GM12878 (cell line): ENCODE data around the gene TNIP1. TPM values are rescaled to one million over a fixed set of nuclear protein-coding genes. Genes with fewer than 3 reads are reported as not detected.

ENCODE experiments used
- ATAC-seq: fragments of 200-7000 bp; cut with Tn5 transposase; 3 replicates; pipeline ENCODE4 v1.9.1; 2020; ENCODE audit warnings: mild to moderate bottlenecking, moderate library complexity
- BruUV-seq: library from RNA; stranded (reverse); fragments of 400-500 nt; replicated peaks from 2 replicates; lab custom pipeline; 2021; lab: Mats Ljungman, UMichigan
- CTCF ChIA-PET: fragments of 300-600 bp; sonication (Branson Sonifier 250); formaldehyde crosslinking; extraction: SDS; loops from one replicate; lab custom pipeline; 2021; ENCODE audit warnings: inconsistent platforms; lab: Yijun Ruan, JAX
- POLR2A ChIA-PET: fragments of 350-600 bp; formaldehyde crosslinking; extraction: SDS; loops from one replicate; lab custom pipeline; 2021; ENCODE audit warnings: inconsistent platforms; lab: Charles Lee
- RAD21 ChIA-PET: fragments of 300-600 bp; sonication (Branson Sonifier 250); formaldehyde crosslinking; loops from one replicate; lab custom pipeline; 2023; ENCODE audit warnings: antibody characterized with exemption; ENCODE audit not compliant: unreplicated experiment; lab: Charles Lee
- SMC1A ChIA-PET: fragments of 300-600 bp; sonication (Branson Sonifier 250); formaldehyde crosslinking; loops from one replicate; lab custom pipeline; 2023; ENCODE audit not compliant: unreplicated experiment, uncharacterized antibody; lab: Charles Lee
- DNase-seq: peaks from one replicate; pipeline ENCODE4 v3.0.0-alpha.2; 2011; ENCODE audit warnings: low read depth, low spot score
- FAIRE-seq: peaks from 3 replicates; lab custom pipeline; 2011; peaks lifted over from hg19 to GRCh38; lab: Jason Lieb, UNC
- H2AFZ ChIP-seq: 2 replicates; pipeline ENCODE4 v1.6.0; 2011; ENCODE audit warnings: low read depth, low read length, control low read depth; ENCODE audit not compliant: control insufficient read depth
- H3K27ac ChIP-seq: 2 replicates; pipeline ENCODE4 v1.5.1; 2011; ENCODE audit warnings: control low read depth; ENCODE audit not compliant: control insufficient read depth, insufficient read depth
- H3K27me3 ChIP-seq, 2 experiments: replicated peaks in 1 of 2; 2 replicates each; pipeline versions ENCODE4 v1.6.0 to v1.6.1; 2011; ENCODE audit warnings: low read length in 1 of 2; ENCODE audit not compliant: control insufficient read depth in 2 of 2, insufficient read depth in 2 of 2
- H3K36me3 ChIP-seq, 2 experiments: 2 replicates each; pipeline ENCODE4 v1.5.1; 2011; ENCODE audit warnings: low read length in 1 of 2; ENCODE audit not compliant: control insufficient read depth in 2 of 2, insufficient read depth in 2 of 2
- H3K4me1 ChIP-seq: 2 replicates; pipeline ENCODE4 v1.6.1; 2011; ENCODE audit warnings: mild to moderate bottlenecking, low read length, moderate library complexity, mixed read lengths; ENCODE audit not compliant: control insufficient read depth, insufficient read depth
- H3K4me2 ChIP-seq: 2 replicates; pipeline ENCODE4 v1.6.0; 2011; ENCODE audit warnings: control low read depth; ENCODE audit not compliant: control insufficient read depth, insufficient read depth
- H3K4me3 ChIP-seq: fragments of 200-600 bp; sonication (generic); 2 replicates; pipeline ENCODE4 v1.5.1; 2016
- H3K79me2 ChIP-seq: 2 replicates; pipeline ENCODE4 v1.6.0; 2011; ENCODE audit warnings: low read length; ENCODE audit not compliant: control insufficient read depth, insufficient read depth
- H3K9ac ChIP-seq: 2 replicates; pipeline ENCODE4 v1.8.0; 2011; ENCODE audit warnings: low read length, control low read depth, mixed read lengths; ENCODE audit not compliant: control insufficient read depth, insufficient read depth
- H3K9me3 ChIP-seq: replicated peaks from 3 replicates; pipeline ENCODE4 v1.5.1; 2011; ENCODE audit warnings: mild to moderate bottlenecking, low read length; ENCODE audit not compliant: control insufficient read depth, insufficient read depth
- H4K20me1 ChIP-seq: 2 replicates; pipeline ENCODE4 v1.6.0; 2011; ENCODE audit not compliant: control insufficient read depth, insufficient read depth
- BHLHE40 ChIP-seq, 2 experiments: fragments of 450-650 bp in 1 of 2; IDR thresholded peaks; 2 replicates each; pipeline ENCODE4 v1.6.1; 2011 to 2017; ENCODE audit warnings: low read depth in 2 of 2, borderline replicate concordance in 1 of 2, improper control_type of control experiment in 1 of 2, low read length in 1 of 2, mild to moderate bottlenecking in 1 of 2
- CBFB ChIP-seq: IDR thresholded peaks from 2 replicates; pipeline ENCODE4 v1.6.1; 2016; ENCODE audit warnings: antibody characterized with exemption, low read depth
- CBX5 ChIP-seq: sonication (generic); IDR thresholded peaks from 2 replicates; pipeline ENCODE4 v1.6.1; 2016; ENCODE audit warnings: low read depth, moderate library complexity, mild to moderate bottlenecking, inconsistent platforms
- CHD1 ChIP-seq: IDR thresholded peaks from 2 replicates; pipeline ENCODE4 v1.6.1; 2012; ENCODE audit warnings: low read depth, low read length, improper control_type of control experiment
- EED ChIP-seq: sonication (generic); IDR thresholded peaks from 2 replicates; pipeline ENCODE4 v1.6.1; 2016; ENCODE audit warnings: antibody characterized with exemption, low read depth
- HDGF ChIP-seq: fragments of 450-650 bp; IDR thresholded peaks from 2 replicates; pipeline ENCODE4 v1.6.1; 2016; ENCODE audit warnings: antibody characterized with exemption
- JUNB ChIP-seq: IDR thresholded peaks from 2 replicates; pipeline ENCODE4 v1.6.1; 2016; ENCODE audit warnings: antibody characterized with exemption, mild to moderate bottlenecking
- KDM1A ChIP-seq: fragments of 200-600 bp; sonication (generic); IDR thresholded peaks from 2 replicates; pipeline ENCODE4 v1.6.1; 2016; ENCODE audit warnings: borderline replicate concordance
- PAX5 ChIP-seq: IDR thresholded peaks from 2 replicates; pipeline ENCODE4 v1.6.1; 2011; ENCODE audit warnings: low read depth, low read length, borderline replicate concordance
- POLR2AphosphoS2 ChIP-seq: IDR thresholded peaks from 2 replicates; pipeline ENCODE4 v1.6.1; 2011; ENCODE audit warnings: low read depth, mild to moderate bottlenecking, low read length, improper control_type of control experiment, moderate library complexity
- SIX5 ChIP-seq: IDR thresholded peaks from 2 replicates; pipeline ENCODE4 v1.6.1; 2011; ENCODE audit warnings: mild to moderate bottlenecking, low read depth, low read length, moderate library complexity; ENCODE audit not compliant: severe bottlenecking
- TBL1XR1 ChIP-seq: IDR thresholded peaks from 2 replicates; pipeline ENCODE4 v1.6.1; 2012; ENCODE audit warnings: low read depth, low read length, improper control_type of control experiment
- WGBS: methylation state at CpG from one replicate; pipeline ENCODE4 v1.1.6; 2016; ENCODE audit warnings: low lambda C conversion rate; ENCODE audit not compliant: insufficient replicate concordance, insufficient coverage; ENCODE audit errors: missing lambda C conversion rate; 5-methylcytosine and 5-hydroxymethylcytosine counted together
- in situ Hi-C: fragments of 300-500 bp; cut with MboI; formaldehyde crosslinking; loops from 9 replicates; pipeline ENCODE4 v1.14.3; 2018; ENCODE audit warnings: mixed read lengths
- intact Hi-C: fragments of 100-400 bp; cut with micrococcal nuclease; formaldehyde crosslinking; loops from one replicate; pipeline ENCODE4 v1.14.2; 2022; ENCODE audit not compliant: unreplicated experiment
- polyA plus RNA-seq, 11 experiments: library from polyadenylated mRNA; depleted of rRNA in 4 of 11; unstranded in 6 of 11; stranded (reverse) in 5 of 11; fragments of >200 nt; fragmentation: Nextera tagmentation in 4 of 11; fragmentation: Illumina TruSeq in 1 of 11; extraction: Ambion mirVana in 4 of 11; extraction: Trizol in 1 of 11; gene quantifications; 1 replicate in 1 of 11; 2 replicates in 10 of 11; pipeline versions ENCODE4 v1.2.1 to v1.2.3, GENCODE V29; 2011 to 2016; ENCODE audit warnings: inconsistent platforms in 2 of 11, missing spikeins in 2 of 11, low read depth in 1 of 11
- total RNA-seq, 4 experiments: library from RNA; depleted of rRNA in 3 of 4; stranded (reverse); fragments of >200 nt in 3 of 4; fragmentation: Illumina TruSeq in 1 of 4; extraction: Trizol in 1 of 4; gene quantifications; 2 replicates each; pipeline versions ENCODE4 v1.2.1 to v1.2.3, GENCODE V29; 2013 to 2021
- TF ChIP-seq, protein P1 (sequence below): IDR thresholded peaks from 2 replicates; pipeline ENCODE4 v1.6.1; 2011; ENCODE audit warnings: borderline replicate concordance, low read depth, mild to moderate bottlenecking, moderate library complexity, mixed read lengths, low read length; ENCODE audit not compliant: insufficient read depth; ENCODE audit errors: extremely low read length
- TF ChIP-seq, protein P2 (sequence below): fragments of 450-650 bp; IDR thresholded peaks from 2 replicates; pipeline ENCODE4 v1.6.1; 2017; ENCODE audit warnings: antibody characterized with exemption, mild to moderate bottlenecking, moderate library complexity
- TF ChIP-seq, protein P3 (sequence below): fragments of 450-650 bp; IDR thresholded peaks from 2 replicates; pipeline ENCODE4 v1.6.1; 2016; ENCODE audit warnings: mild to moderate bottlenecking, moderate library complexity, borderline replicate concordance
- TF ChIP-seq, protein P4 (sequence below): fragments of 450-650 bp; IDR thresholded peaks from 2 replicates; pipeline ENCODE4 v1.6.1; 2017; ENCODE audit warnings: borderline replicate concordance

The TNIP1 gene
- total and polyA plus RNA-seq, 10 of the 15 experiments (the other 5 are each of a cell fraction or from before 2014, with no cell fraction given): 4.4 to 279 (median 150) TPM

DNA sequence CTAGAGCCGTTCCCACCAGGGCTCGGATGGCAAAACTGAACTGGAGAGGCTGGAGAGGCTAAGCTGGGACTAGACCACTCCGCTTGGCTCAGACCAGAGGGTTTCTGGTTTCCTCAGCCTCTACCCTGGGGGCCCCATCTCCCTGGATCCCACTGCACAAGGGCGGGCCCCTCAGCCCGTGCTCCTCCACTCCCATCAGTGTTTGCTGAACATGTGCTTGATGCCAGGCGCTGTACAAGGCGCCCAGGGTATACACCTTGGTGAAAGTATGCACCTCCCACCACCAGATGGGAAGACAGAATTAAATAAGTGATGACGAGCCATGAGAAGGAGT, 42.5 kb downstream of the TNIP1 start:
- intact Hi-C loops (no loop called here), in situ Hi-C loops (no loop called here)
- H3K4me3 ChIP-seq: no peak overlapping the region
- no peaks in the 10 kb centered on the region for H3K79me2 ChIP-seq
- H3K4me1 ChIP-seq: no peaks in the 10 kb centered on the region
- no peaks in the 10 kb centered on the region for H3K9me3 ChIP-seq
- no peak overlapping the region for H2AFZ ChIP-seq
- no peak overlapping the region for H3K4me2 ChIP-seq
- ATAC-seq: no peak
- RAD21 ChIA-PET: interaction anchor here (1.0 kb wide), 1 partner anchor 77 kb away, joined by 3 read pairs; no protein-coding TSS in a partner anchor
- peaks cover 61 to 69% of the 10 kb centered on the region in 2 experiments for H3K36me3 ChIP-seq
- POLR2A ChIA-PET: no interaction called here
- H4K20me1 ChIP-seq: no peaks in the 10 kb centered on the region; the same call in 1 of the 2 replicates
- SMC1A ChIA-PET: interaction anchor here (0.8 to 5.2 kb wide), 2 partner anchors 17 to 77 kb away, joined by 3 to 22 read pairs; no protein-coding TSS in a partner anchor
- no peak overlapping the region for H3K9ac ChIP-seq
- FAIRE-seq: no peak
- 100% methylated on average over 8 of the region's 8 CpGs for WGBS
- CTCF ChIA-PET: interaction anchor here (1.3 to 4.0 kb wide), 3 partner anchors 9 to 77 kb away, joined by 3 to 19 read pairs (median 8); no protein-coding TSS in a partner anchor
- no TSS peak for BruUV-seq
- no peak overlapping the region for H3K27ac ChIP-seq
- H3K27me3 ChIP-seq: no peaks in the 10 kb centered on the region
- no peak for DNase-seq
- no peak for TF ChIP-seq KDM1A
- no peak for TF ChIP-seq PAX5
- TF ChIP-seq BHLHE40 (IDR thresholded peaks at IDR 0.05; ENCODE audit: borderline replicate concordance in 1 of 2, low read depth in 2 of 2, low read length in 1 of 2): no peak
- no peak for TF ChIP-seq CBFB
- TF ChIP-seq, protein P1, sequence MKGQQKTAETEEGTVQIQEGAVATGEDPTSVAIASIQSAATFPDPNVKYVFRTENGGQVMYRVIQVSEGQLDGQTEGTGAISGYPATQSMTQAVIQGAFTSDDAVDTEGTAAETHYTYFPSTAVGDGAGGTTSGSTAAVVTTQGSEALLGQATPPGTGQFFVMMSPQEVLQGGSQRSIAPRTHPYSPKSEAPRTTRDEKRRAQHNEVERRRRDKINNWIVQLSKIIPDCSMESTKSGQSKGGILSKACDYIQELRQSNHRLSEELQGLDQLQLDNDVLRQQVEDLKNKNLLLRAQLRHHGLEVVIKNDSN: no peak
- TF ChIP-seq, protein P2, sequence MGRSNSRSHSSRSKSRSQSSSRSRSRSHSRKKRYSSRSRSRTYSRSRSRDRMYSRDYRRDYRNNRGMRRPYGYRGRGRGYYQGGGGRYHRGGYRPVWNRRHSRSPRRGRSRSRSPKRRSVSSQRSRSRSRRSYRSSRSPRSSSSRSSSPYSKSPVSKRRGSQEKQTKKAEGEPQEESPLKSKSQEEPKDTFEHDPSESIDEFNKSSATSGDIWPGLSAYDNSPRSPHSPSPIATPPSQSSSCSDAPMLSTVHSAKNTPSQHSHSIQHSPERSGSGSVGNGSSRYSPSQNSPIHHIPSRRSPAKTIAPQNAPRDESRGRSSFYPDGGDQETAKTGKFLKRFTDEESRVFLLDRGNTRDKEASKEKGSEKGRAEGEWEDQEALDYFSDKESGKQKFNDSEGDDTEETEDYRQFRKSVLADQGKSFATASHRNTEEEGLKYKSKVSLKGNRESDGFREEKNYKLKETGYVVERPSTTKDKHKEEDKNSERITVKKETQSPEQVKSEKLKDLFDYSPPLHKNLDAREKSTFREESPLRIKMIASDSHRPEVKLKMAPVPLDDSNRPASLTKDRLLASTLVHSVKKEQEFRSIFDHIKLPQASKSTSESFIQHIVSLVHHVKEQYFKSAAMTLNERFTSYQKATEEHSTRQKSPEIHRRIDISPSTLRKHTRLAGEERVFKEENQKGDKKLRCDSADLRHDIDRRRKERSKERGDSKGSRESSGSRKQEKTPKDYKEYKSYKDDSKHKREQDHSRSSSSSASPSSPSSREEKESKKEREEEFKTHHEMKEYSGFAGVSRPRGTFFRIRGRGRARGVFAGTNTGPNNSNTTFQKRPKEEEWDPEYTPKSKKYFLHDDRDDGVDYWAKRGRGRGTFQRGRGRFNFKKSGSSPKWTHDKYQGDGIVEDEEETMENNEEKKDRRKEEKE: no peak
- TF ChIP-seq, protein P3, sequence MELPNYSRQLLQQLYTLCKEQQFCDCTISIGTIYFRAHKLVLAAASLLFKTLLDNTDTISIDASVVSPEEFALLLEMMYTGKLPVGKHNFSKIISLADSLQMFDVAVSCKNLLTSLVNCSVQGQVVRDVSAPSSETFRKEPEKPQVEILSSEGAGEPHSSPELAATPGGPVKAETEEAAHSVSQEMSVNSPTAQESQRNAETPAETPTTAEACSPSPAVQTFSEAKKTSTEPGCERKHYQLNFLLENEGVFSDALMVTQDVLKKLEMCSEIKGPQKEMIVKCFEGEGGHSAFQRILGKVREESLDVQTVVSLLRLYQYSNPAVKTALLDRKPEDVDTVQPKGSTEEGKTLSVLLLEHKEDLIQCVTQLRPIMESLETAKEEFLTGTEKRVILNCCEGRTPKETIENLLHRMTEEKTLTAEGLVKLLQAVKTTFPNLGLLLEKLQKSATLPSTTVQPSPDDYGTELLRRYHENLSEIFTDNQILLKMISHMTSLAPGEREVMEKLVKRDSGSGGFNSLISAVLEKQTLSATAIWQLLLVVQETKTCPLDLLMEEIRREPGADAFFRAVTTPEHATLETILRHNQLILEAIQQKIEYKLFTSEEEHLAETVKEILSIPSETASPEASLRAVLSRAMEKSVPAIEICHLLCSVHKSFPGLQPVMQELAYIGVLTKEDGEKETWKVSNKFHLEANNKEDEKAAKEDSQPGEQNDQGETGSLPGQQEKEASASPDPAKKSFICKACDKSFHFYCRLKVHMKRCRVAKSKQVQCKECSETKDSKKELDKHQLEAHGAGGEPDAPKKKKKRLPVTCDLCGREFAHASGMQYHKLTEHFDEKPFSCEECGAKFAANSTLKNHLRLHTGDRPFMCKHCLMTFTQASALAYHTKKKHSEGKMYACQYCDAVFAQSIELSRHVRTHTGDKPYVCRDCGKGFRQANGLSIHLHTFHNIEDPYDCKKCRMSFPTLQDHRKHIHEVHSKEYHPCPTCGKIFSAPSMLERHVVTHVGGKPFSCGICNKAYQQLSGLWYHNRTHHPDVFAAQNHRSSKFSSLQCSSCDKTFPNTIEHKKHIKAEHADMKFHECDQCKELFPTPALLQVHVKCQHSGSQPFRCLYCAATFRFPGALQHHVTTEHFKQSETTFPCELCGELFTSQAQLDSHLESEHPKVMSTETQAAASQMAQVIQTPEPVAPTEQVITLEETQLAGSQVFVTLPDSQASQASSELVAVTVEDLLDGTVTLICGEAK: no peak
- TF ChIP-seq SIX5: no peak
- TF ChIP-seq JUNB: no peak
- TF ChIP-seq TBL1XR1: no peak
- TF ChIP-seq HDGF: no peak
- no peak for TF ChIP-seq CBX5
- no peak for TF ChIP-seq POLR2AphosphoS2
- no peak for TF ChIP-seq CHD1
- TF ChIP-seq, protein P4, sequence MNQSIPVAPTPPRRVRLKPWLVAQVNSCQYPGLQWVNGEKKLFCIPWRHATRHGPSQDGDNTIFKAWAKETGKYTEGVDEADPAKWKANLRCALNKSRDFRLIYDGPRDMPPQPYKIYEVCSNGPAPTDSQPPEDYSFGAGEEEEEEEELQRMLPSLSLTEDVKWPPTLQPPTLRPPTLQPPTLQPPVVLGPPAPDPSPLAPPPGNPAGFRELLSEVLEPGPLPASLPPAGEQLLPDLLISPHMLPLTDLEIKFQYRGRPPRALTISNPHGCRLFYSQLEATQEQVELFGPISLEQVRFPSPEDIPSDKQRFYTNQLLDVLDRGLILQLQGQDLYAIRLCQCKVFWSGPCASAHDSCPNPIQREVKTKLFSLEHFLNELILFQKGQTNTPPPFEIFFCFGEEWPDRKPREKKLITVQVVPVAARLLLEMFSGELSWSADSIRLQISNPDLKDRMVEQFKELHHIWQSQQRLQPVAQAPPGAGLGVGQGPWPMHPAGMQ: no peak
- no peak for TF ChIP-seq EED
